K562 (cell line): ENCODE results near the gene SPATS2. TPM values are rescaled to one million over a fixed set of nuclear protein-coding genes. Genes with fewer than 3 reads are reported as not detected.

Experiments
- AFF4 ChIP-seq: sonication (generic); formaldehyde crosslinking; IDR thresholded peaks from 2 replicates; pipeline ENCODE4 v1.8.0; 2023; ENCODE audit warnings: mild to moderate bottlenecking, missing genetic modification reagents
- BRD9 ChIP-seq: fragments of 450-650 bp; IDR thresholded peaks from 2 replicates; pipeline ENCODE4 v1.6.1; 2018; ENCODE audit warnings: low read depth; ENCODE audit not compliant: partially characterized antibody
- BRF1 ChIP-seq: IDR thresholded peaks from 3 replicates; pipeline ENCODE4 v1.6.1; 2011; ENCODE audit warnings: borderline replicate concordance, mild to moderate bottlenecking; ENCODE audit not compliant: insufficient read length; ENCODE audit errors: extremely low read depth
- CHD1 ChIP-seq: fragments of 200-600 bp; sonication (generic); IDR thresholded peaks from one replicate; pipeline ENCODE4 v1.6.1; 2012; ENCODE audit warnings: mild to moderate bottlenecking, moderate library complexity, low read length, inconsistent platforms
- CTCF ChIP-seq, 3 experiments: IDR thresholded peaks in 2 of 3; conservative IDR thresholded peaks in 1 of 3; 2 replicates each; pipeline ENCODE4 v1.5.1; 2011 to 2012; ENCODE audit warnings: low read length in 3 of 3, mild to moderate bottlenecking in 3 of 3, control low read depth in 2 of 3, improper control_type of control experiment in 1 of 3, inconsistent platforms in 1 of 3, low read depth in 1 of 3, mixed read lengths in 1 of 3, moderate library complexity in 1 of 3; ENCODE audit not compliant: insufficient read depth in 2 of 3
- DPF2 ChIP-seq: fragments of 450-650 bp; IDR thresholded peaks from 2 replicates; pipeline ENCODE4 v1.6.1; 2016
- ESRRA ChIP-seq: fragments of 450-650 bp; IDR thresholded peaks from 2 replicates; pipeline ENCODE4 v1.6.1; 2014; ENCODE audit warnings: low read depth, mild to moderate bottlenecking, moderate library complexity, borderline replicate concordance
- FOXM1 ChIP-seq, 2 experiments: fragments of 450-650 bp in 1 of 2; sonication (generic) in 1 of 2; formaldehyde crosslinking in 1 of 2; IDR thresholded peaks; 2 replicates each; pipeline versions ENCODE4 v1.6.1 to v1.9.0; 2017 to 2022; ENCODE audit warnings: low read depth in 2 of 2, mild to moderate bottlenecking in 2 of 2, missing genetic modification reagents in 1 of 2, moderate library complexity in 1 of 2
- LARP7 ChIP-seq: fragments of 450-650 bp; IDR thresholded peaks from 2 replicates; pipeline ENCODE4 v1.6.1; 2016
- MAFF ChIP-seq: IDR thresholded peaks from 2 replicates; pipeline ENCODE4 v1.6.1; 2012; ENCODE audit warnings: low read length, improper control_type of control experiment
- NR1H2 ChIP-seq: sonication (generic); formaldehyde crosslinking; IDR thresholded peaks from 2 replicates; pipeline ENCODE4 v1.4.0; 2020; ENCODE audit warnings: mild to moderate bottlenecking, missing genetic modification reagents
- POLR3A ChIP-seq: IDR thresholded peaks from 2 replicates; pipeline ENCODE4 v1.6.1; 2011; ENCODE audit warnings: borderline replicate concordance, mild to moderate bottlenecking, moderate library complexity; ENCODE audit not compliant: insufficient read length, insufficient read depth; ENCODE audit errors: extremely low read depth
- SREBF1 ChIP-seq: fragments of 150-350 bp; IDR thresholded peaks from 2 replicates; pipeline ENCODE4 v1.6.1; 2014; ENCODE audit warnings: antibody characterized with exemption, low read depth, low read length, borderline replicate concordance
- TCF7 ChIP-seq: sonication (generic); IDR thresholded peaks from 2 replicates; pipeline ENCODE4 v1.6.1; 2016; ENCODE audit warnings: antibody characterized with exemption, borderline replicate concordance
- THRAP3 ChIP-seq: fragments of 450-650 bp; IDR thresholded peaks from 2 replicates; pipeline ENCODE4 v1.6.1; 2016; ENCODE audit warnings: mild to moderate bottlenecking, inconsistent platforms, borderline replicate concordance
- ZBTB17 ChIP-seq: fragments of 450-650 bp; formaldehyde crosslinking; IDR thresholded peaks from 2 replicates; pipeline ENCODE4 v1.4.0; 2020; ENCODE audit warnings: mild to moderate bottlenecking
- ZBTB34 ChIP-seq: fragments of 250-450 bp; sonication (Bioruptor Pico); IDR thresholded peaks from 2 replicates; pipeline ENCODE4 v1.8.0; 2021; ENCODE audit warnings: mild to moderate bottlenecking, moderate library complexity
- ZNF395 ChIP-seq: fragments of 200-800 bp; sonication (Bioruptor generic); IDR thresholded peaks from 2 replicates; pipeline ENCODE4 v1.6.1; 2017; ENCODE audit warnings: missing genetic modification characterization, missing compliant biosample characterization
- ZSCAN29 ChIP-seq: fragments of 450-650 bp; IDR thresholded peaks from 2 replicates; pipeline ENCODE4 v1.6.1; 2017
- polyA plus RNA-seq, 8 experiments: library from polyadenylated mRNA; depleted of rRNA in 4 of 8; stranded (reverse) in 5 of 8; unstranded in 3 of 8; fragments of >200 nt; fragmentation: Nextera tagmentation in 2 of 8; fragmentation: Illumina TruSeq in 1 of 8; extraction: Ambion mirVana in 2 of 8; extraction: Trizol in 1 of 8; gene quantifications; 2 replicates each; pipeline versions ENCODE4 v1.2.1 to v1.2.3, GENCODE V29; 2011 to 2014; ENCODE audit warnings: inconsistent platforms in 1 of 8, missing spikeins in 1 of 8
- total RNA-seq, 7 experiments: library from RNA; depleted of rRNA in 6 of 7; stranded (reverse); fragments of >200 nt in 6 of 7; fragmentation: Illumina TruSeq in 2 of 7; extraction: Trizol in 2 of 7; gene quantifications; 2 replicates each; pipeline versions ENCODE4 v1.2.1 to v1.2.3, GENCODE V29; 2011 to 2021; ENCODE audit warnings: low replicate concordance in 1 of 7
- TF ChIP-seq, protein P1 (sequence below): IDR thresholded peaks from 2 replicates; pipeline ENCODE4 v1.6.1; 2011; ENCODE audit not compliant: insufficient read length; ENCODE audit errors: extremely low read depth

Gene SPATS2
- total and polyA plus RNA-seq, 9 of the 15 experiments (the other 6 are each of a cell fraction or from before 2014, with no cell fraction given) = 5.4 to 48.2 (median 17.5) TPM

DNA sequence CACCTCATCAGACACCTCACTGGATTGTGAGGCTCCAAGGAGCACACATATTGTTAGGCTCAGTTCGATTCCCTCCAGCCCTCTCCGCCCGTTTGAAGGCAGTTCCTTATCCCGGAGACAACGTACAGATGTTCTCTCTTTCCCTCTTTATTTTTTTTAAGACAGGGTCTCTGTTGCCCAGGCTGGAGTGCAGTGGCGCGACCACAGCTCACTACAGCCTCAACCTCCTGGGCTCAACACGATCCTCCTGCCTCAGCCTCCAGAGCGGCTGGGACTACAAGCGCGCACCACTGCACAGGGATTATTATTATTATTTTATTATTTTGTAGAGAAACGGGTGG lies 44.9 kb upstream of the SPATS2 start (continued):
- TF ChIP-seq TCF7 = peak; percentile 37; the same call in 1 of the 2 replicates
- no peak for TF ChIP-seq ZSCAN29
- TF ChIP-seq MAFF = no peak
- no peak for TF ChIP-seq FOXM1 (IDR thresholded peaks at IDR 0.05; ENCODE audit: low read depth)
- no peak for TF ChIP-seq FOXM1 (CRISPR knock-in tag; IDR thresholded peaks at IDR 0.05; ENCODE audit: low read depth)
- TF ChIP-seq THRAP3 = 0 out of 2 replicates have a peak, but pooled peaks have one; percentile 74
- TF ChIP-seq CHD1 = peak; percentile 37
- TF ChIP-seq, protein P1, sequence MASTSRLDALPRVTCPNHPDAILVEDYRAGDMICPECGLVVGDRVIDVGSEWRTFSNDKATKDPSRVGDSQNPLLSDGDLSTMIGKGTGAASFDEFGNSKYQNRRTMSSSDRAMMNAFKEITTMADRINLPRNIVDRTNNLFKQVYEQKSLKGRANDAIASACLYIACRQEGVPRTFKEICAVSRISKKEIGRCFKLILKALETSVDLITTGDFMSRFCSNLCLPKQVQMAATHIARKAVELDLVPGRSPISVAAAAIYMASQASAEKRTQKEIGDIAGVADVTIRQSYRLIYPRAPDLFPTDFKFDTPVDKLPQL = no peak
- TF ChIP-seq ZBTB17 (CRISPR knock-in tag) = no peak
- no peak for TF ChIP-seq ZBTB34
- no peak for TF ChIP-seq AFF4 (CRISPR knock-in tag)
- no peak for TF ChIP-seq BRD9
- peak; percentile 13; the same call in 1 of the 2 replicates for TF ChIP-seq LARP7
- TF ChIP-seq DPF2 = no peak
- TF ChIP-seq POLR3A = no peak
- TF ChIP-seq ZNF395 = no peak; the same call in 1 of the 2 replicates
- no peak for TF ChIP-seq CTCF (IDR thresholded peaks at IDR 0.05 in 2 of 3, conservative IDR thresholded peaks at IDR 0.05 in 1 of 3; ENCODE audit: insufficient read depth in 2 of 3, low read depth in 1 of 3, low read length in 3 of 3)
- TF ChIP-seq NR1H2 = peak; percentile 79; the same call in 1 of the 2 replicates
- TF ChIP-seq BRF1 = no peak
- no peak for TF ChIP-seq ESRRA
- no peak for TF ChIP-seq SREBF1
